Measurements from ENCODE around the gene DYRK3. TPM values are rescaled to one million over a fixed set of nuclear protein-coding genes. Genes with fewer than 3 reads are reported as not detected.

The DYRK3 gene
- total and polyA plus RNA-seq, 2 of the 8 experiments (the other 6 are each of a cell fraction or from before 2014, with no cell fraction given): 2.1 to 8.5 TPM

- Histone ChIP-seq H3K18ac (ENCODE audit: extremely low read depth, low read length) (no peak overlapping the region), H2BK12ac (ENCODE audit: low read depth, low read length) (no peak overlapping the region), H3K9me3 (ENCODE audit: insufficient read depth in 2 of 2, low read depth in 1 of 2, low read length in 1 of 2) (no peaks in the 10 kb centered on the region), H3K4me3 (ENCODE audit: extremely low read depth in 1 of 4, insufficient read depth in 2 of 4, low read depth in 3 of 4, low read length in 4 of 4) (no peak overlapping the region), H3K27ac (ENCODE audit: low read depth, low read length) (no peak overlapping the region), H3K4me1 (replicated peaks in 1 of 4; ENCODE audit: control insufficient read depth in 3 of 4, insufficient read depth in 4 of 4, low read length in 3 of 4) (peaks cover 2 to 15% (median 4%) of the 10 kb centered on the region in 4 experiments; a peak in 5 of 7 replicates), H3K36me3 (ENCODE audit: control insufficient read depth in 2 of 4, insufficient read depth in 4 of 4, low read length in 3 of 4) (no peaks in the 10 kb centered on the region), H3K4me2 (ENCODE audit: insufficient read depth in 1 of 2, low read depth in 2 of 2, low read length in 2 of 2) (0 out of 4 replicates have a peak overlapping the region, but pooled peaks of 1 of the 2 experiments have one; percentile 1), H4K8ac (ENCODE audit: extremely low read depth, insufficient read depth, low read length) (no peak overlapping the region), H3K9ac (replicated peaks in 1 of 4; ENCODE audit: extremely low read depth in 1 of 4, low read depth in 3 of 4, low read length in 3 of 4) (no peak overlapping the region), H2AK5ac (ENCODE audit: low read depth, low read length) (no peak overlapping the region), H2BK15ac (ENCODE audit: low read length) (no peak overlapping the region), H4K20me1 (replicated peaks in 1 of 2; ENCODE audit: control insufficient read depth in 1 of 2, insufficient read depth in 2 of 2, low read length in 2 of 2) (no peaks in the 10 kb centered on the region), H2BK5ac (ENCODE audit: low read depth, low read length) (no peak overlapping the region), H3K14ac (ENCODE audit: insufficient read length) (no peak overlapping the region), H2BK120ac (replicated peaks; ENCODE audit: low read depth, low read length) (no peak overlapping the region), H3K27me3 (replicated peaks in 1 of 4; ENCODE audit: control insufficient read depth in 3 of 4, extremely low read depth in 1 of 4, insufficient read depth in 3 of 4, low read length in 3 of 4) (no peaks in the 10 kb centered on the region), H3K56ac (replicated peaks; ENCODE audit: insufficient read length, low read depth, low read length) (no peak overlapping the region), H3K79me2 (ENCODE audit: control insufficient read depth in 1 of 2, insufficient read depth in 2 of 2, low read length in 2 of 2) (no peaks in the 10 kb centered on the region), H4K5ac (ENCODE audit: insufficient read length, low read depth, low read length) (no peak overlapping the region), H3K23ac (ENCODE audit: insufficient read length) (no peak overlapping the region), H3K79me1 (ENCODE audit: low read depth, low read length) (no peaks in the 10 kb centered on the region), H2AFZ (ENCODE audit: low read length) (no peak overlapping the region), H3K4ac (replicated peaks; ENCODE audit: insufficient read length, low read depth, low read length) (no peak overlapping the region), H2BK20ac (ENCODE audit: low read length) (no peak overlapping the region; the same call in 1 of the 2 replicates), H4K91ac (replicated peaks; ENCODE audit: insufficient read length, low read length) (no peak overlapping the region), H3K23me2 (ENCODE audit: low read depth, low read length) (no peaks in the 10 kb centered on the region)
- POLR2A ChIA-PET (ENCODE audit: partially characterized antibody): interaction anchor here (1.1 kb wide), 1 partner anchor 25 kb away, joined by 3 read pairs; no protein-coding TSS in a partner anchor
- no peak for TF ChIP-seq KDM4A (IDR thresholded peaks at IDR 0.05; ENCODE audit: low read depth, low read length, severe bottlenecking)
- 65% methylated on average over 6 of the region's 6 CpGs; no CpG with 5 or more reads in 1 of the 2 experiments for WGBS, 2 experiments (ENCODE audit: extremely low coverage in 1 of 2, insufficient coverage in 1 of 2, insufficient read length in 1 of 2, insufficient replicate concordance in 2 of 2, low coverage in 1 of 2, low lambda C conversion rate in 2 of 2, missing lambda C conversion rate in 1 of 2)
- DNase-seq (ENCODE audit: low read depth in 1 of 2, low spot score in 2 of 2) (no peak), FAIRE-seq (no peak)
- CTCF ChIA-PET (ENCODE audit: partially characterized antibody): interaction anchor here (1.0 to 23.8 kb wide), 10 partner anchors 10 to 89 kb away, joined by 3 to 666 read pairs (median 4); partner anchors contain the start of genes DYRK3 and MAPKAPK2
These were observed 37.8 kb downstream of the DYRK3 start for GRCh38 chr1:206672844-206673758.

All from H1 (cell line).